Liver (tissue), 9 donors: Measurements from ENCODE around the gene SCUBE1. TPM values are rescaled to one million over a fixed set of nuclear protein-coding genes. Genes with fewer than 3 reads are reported as not detected.

Source experiments
- DNase-seq: peaks from one replicate; pipeline ENCODE4 v3.0.0-alpha.2; 2017; ENCODE audit warnings: low spot score
- H3K27ac ChIP-seq, 2 donors: one replicate each; pipeline ENCODE4 v1.7.0; 2013; ENCODE audit warnings: inconsistent platforms in 2 of 2, low read length in 2 of 2, control low read depth in 1 of 2, low read depth in 1 of 2, mild to moderate bottlenecking in 1 of 2
- H3K27me3 ChIP-seq, 4 donors: one replicate each; pipeline versions ENCODE4 v1.6.1 to v1.7.0; 2013; ENCODE audit warnings: low read length in 3 of 4, inconsistent platforms in 1 of 4, mild to moderate bottlenecking in 1 of 4, moderate library complexity in 1 of 4; ENCODE audit not compliant: control insufficient read depth in 4 of 4, insufficient read depth in 4 of 4
- H3K36me3 ChIP-seq, 4 donors: one replicate each; pipeline versions ENCODE4 v1.6.1 to v1.7.0; 2013; ENCODE audit warnings: low read length in 3 of 4, mild to moderate bottlenecking in 3 of 4, low read depth in 1 of 4, moderate library complexity in 1 of 4; ENCODE audit not compliant: control insufficient read depth in 4 of 4, insufficient read depth in 3 of 4
- H3K4me1 ChIP-seq, 4 donors: one replicate each; pipeline versions ENCODE4 v1.6.1 to v1.7.0; 2013; ENCODE audit warnings: low read length in 3 of 4, mild to moderate bottlenecking in 3 of 4, moderate library complexity in 1 of 4; ENCODE audit not compliant: control insufficient read depth in 4 of 4, insufficient read depth in 4 of 4
- H3K4me3 ChIP-seq, 3 donors: one replicate each; pipeline versions ENCODE4 v1.6.1 to v1.7.0; 2013; ENCODE audit warnings: low read length in 3 of 3, control low read depth in 1 of 3, low read depth in 1 of 3, mild to moderate bottlenecking in 1 of 3
- H3K9ac ChIP-seq, 2 donors: one replicate each; pipeline ENCODE4 v1.7.0; 2013; ENCODE audit warnings: low read length in 2 of 2, mild to moderate bottlenecking in 2 of 2, moderate library complexity in 2 of 2, control low read depth in 1 of 2, low read depth in 1 of 2
- H3K9me3 ChIP-seq, 4 donors: one replicate each; pipeline versions ENCODE4 v1.6.1 to v1.7.0; 2013; ENCODE audit warnings: low read length in 3 of 4; ENCODE audit not compliant: control insufficient read depth in 4 of 4
- EGR1 ChIP-seq, 2 donors: IDR thresholded peaks; 2 replicates each; pipeline ENCODE4 v1.6.1; 2016 to 2018; ENCODE audit warnings: antibody characterized with exemption in 2 of 2, low read depth in 2 of 2
- FOXA1 ChIP-seq: IDR thresholded peaks from 2 replicates; pipeline ENCODE4 v1.6.1; 2016; ENCODE audit warnings: antibody characterized with exemption
- FOXA2 ChIP-seq: IDR thresholded peaks from 2 replicates; pipeline ENCODE4 v1.6.1; 2016; ENCODE audit warnings: antibody characterized with exemption
- GABPA ChIP-seq, 2 donors: IDR thresholded peaks in 1 of 2; conservative IDR thresholded peaks in 1 of 2; 2 replicates each; pipeline ENCODE4 v1.6.1; 2016; ENCODE audit warnings: antibody characterized with exemption in 2 of 2, mild to moderate bottlenecking in 1 of 2, moderate library complexity in 1 of 2
- HNF4A ChIP-seq, 2 donors: conservative IDR thresholded peaks; 2 replicates each; pipeline ENCODE4 v1.6.1; 2016; ENCODE audit warnings: antibody characterized with exemption in 2 of 2, mild to moderate bottlenecking in 2 of 2
- HNF4G ChIP-seq: IDR thresholded peaks from 2 replicates; pipeline ENCODE4 v1.6.1; 2016; ENCODE audit warnings: antibody characterized with exemption
- JUND ChIP-seq, 2 donors: IDR thresholded peaks; 2 replicates each; pipeline ENCODE4 v1.6.1; 2016; ENCODE audit warnings: antibody characterized with exemption in 2 of 2
- NR2F2 ChIP-seq: IDR thresholded peaks from 2 replicates; pipeline ENCODE4 v1.6.1; 2016; ENCODE audit warnings: antibody characterized with exemption
- RAD21 ChIP-seq, 2 donors: IDR thresholded peaks; 2 replicates each; pipeline ENCODE4 v1.6.1; 2016; ENCODE audit warnings: antibody characterized with exemption in 2 of 2, mild to moderate bottlenecking in 2 of 2
- RXRA ChIP-seq, 2 donors: IDR thresholded peaks; 2 replicates each; pipeline ENCODE4 v1.6.1; 2017 to 2018; ENCODE audit warnings: antibody characterized with exemption in 2 of 2, mild to moderate bottlenecking in 1 of 2
- SP1 ChIP-seq: IDR thresholded peaks from 2 replicates; pipeline ENCODE4 v1.6.1; 2018; ENCODE audit warnings: antibody characterized with exemption, mild to moderate bottlenecking
- TAF1 ChIP-seq: conservative IDR thresholded peaks from 2 replicates; pipeline ENCODE4 v1.6.1; 2016; ENCODE audit warnings: antibody characterized with exemption, mild to moderate bottlenecking
- YY1 ChIP-seq: IDR thresholded peaks from 2 replicates; pipeline ENCODE4 v1.6.1; 2016; ENCODE audit warnings: antibody characterized with exemption, mild to moderate bottlenecking
- WGBS: extraction: QIAGEN DNeasy Blood & Tissue Kit; methylation state at CpG from one replicate; pipeline ENCODE4 v1.1.7; 2013; 5-methylcytosine and 5-hydroxymethylcytosine counted together
- polyA plus RNA-seq, 2 donors: library from polyadenylated mRNA; stranded (reverse) in 1 of 2; unstranded in 1 of 2; fragments of 200-250 nt in 1 of 2; fragments of >200 nt in 1 of 2; fragmentation: Nextera tagmentation in 1 of 2; extraction: Ambion mirVana in 1 of 2; gene quantifications; one replicate each; pipeline versions ENCODE4 v1.2.1 to v1.2.3, GENCODE V29; 2013 to 2015
- total RNA-seq, 2 donors: library from RNA; depleted of rRNA; stranded (reverse); fragments of >200 nt; gene quantifications; one replicate each; pipeline ENCODE4 v1.2.3, GENCODE V29; 2014
- TF ChIP-seq, protein P1 (sequence below): IDR thresholded peaks from 2 replicates; pipeline ENCODE4 v1.6.1; 2016; ENCODE audit warnings: antibody characterized with exemption
- TF ChIP-seq, protein P2 (sequence below): IDR thresholded peaks from 2 replicates; pipeline ENCODE4 v1.6.1; 2016; ENCODE audit warnings: antibody characterized with exemption, mild to moderate bottlenecking
- TF ChIP-seq, protein P3 (sequence below): IDR thresholded peaks from 2 replicates; pipeline ENCODE4 v1.6.1; 2016; ENCODE audit warnings: antibody characterized with exemption
- TF ChIP-seq, protein P4 (sequence below): fragments of 150-350 bp; IDR thresholded peaks from 2 replicates; pipeline ENCODE4 v1.5.1; 2017; ENCODE audit warnings: improper control_type of control experiment, low read depth, low read length; ENCODE audit not compliant: missing input control
- TF ChIP-seq, protein P5 (sequence below): IDR thresholded peaks from 2 replicates; pipeline ENCODE4 v1.6.1; 2016; ENCODE audit warnings: antibody characterized with exemption
- donor health status: healthy.
- donor health status: healthy.
- donor health status: healthy.
- donor health status: healthy.
- donor health status: healthy.

Gene SCUBE1
- total and polyA plus RNA-seq, 4 donors: 0.07 to 0.46 (median 0.08) TPM; not detected in 1

DNA sequence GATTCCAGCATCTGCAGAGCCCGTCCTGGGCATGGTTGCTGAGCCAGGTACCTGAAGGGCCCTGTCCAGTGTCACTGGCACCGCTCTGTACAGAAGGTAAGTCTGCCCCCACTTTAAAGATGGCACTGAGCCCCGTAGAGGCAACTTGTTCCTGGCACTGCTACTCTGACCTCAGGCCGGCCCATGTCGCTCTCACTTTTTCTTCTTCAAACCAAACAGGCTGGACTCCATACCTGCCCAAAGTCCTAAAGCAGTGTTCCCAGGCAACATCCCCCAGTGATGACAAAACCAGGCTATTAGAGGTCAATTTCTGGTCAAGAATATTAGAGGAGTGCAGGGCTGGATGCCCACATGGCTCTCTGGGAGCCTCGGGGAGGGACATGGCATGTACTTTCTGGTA, 109.6 kb downstream of the SCUBE1 start (continued):
- TF ChIP-seq FOXA2 (peak; percentile 29), RXRA (IDR thresholded peaks at IDR 0.05) (peak; percentile 97 to 99), JUND (IDR thresholded peaks at IDR 0.05) (peak; percentile 70 to 90)

DNA sequence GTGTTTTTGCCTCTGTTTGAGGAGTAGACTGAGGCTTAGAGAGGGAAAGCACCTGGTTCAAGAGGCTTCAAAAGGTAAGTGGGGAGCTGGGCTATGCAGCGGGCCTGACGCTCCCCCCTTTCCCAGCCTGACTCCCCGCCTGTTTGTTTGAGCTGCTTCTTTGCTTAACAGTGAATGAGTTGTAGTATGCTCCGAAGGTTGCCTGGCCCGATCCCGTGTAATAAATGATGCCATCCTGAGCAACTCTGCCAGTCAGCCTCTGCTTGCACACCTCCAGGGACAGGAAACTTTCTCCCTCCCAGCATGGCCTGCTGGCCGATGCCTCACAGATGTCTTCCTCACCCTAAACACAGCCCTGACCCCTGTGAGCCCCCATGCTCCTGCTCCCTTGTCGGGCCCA, 110.7 kb downstream of the SCUBE1 start:
- H3K4me1 ChIP-seq: peaks cover 13 to 61% (median 37%) of the 10 kb centered on the region in 4 donors
- no peak for DNase-seq

More for the DNA sequence above, 110.7 kb downstream of the SCUBE1 start:
- no peaks in the 10 kb centered on the region for H3K9me3 ChIP-seq
- H3K9ac ChIP-seq: peak overlapping the region; percentile 13 to 39
- no peak overlapping the region for H3K4me3 ChIP-seq
- H3K27ac ChIP-seq: peak overlapping the region; percentile 79 to 96
- TF ChIP-seq, protein P1, sequence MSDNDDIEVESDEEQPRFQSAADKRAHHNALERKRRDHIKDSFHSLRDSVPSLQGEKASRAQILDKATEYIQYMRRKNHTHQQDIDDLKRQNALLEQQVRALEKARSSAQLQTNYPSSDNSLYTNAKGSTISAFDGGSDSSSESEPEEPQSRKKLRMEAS: no peak
- TF ChIP-seq FOXA2 (no peak), EGR1 (IDR thresholded peaks at IDR 0.05; ENCODE audit: low read depth in 2 of 2) (no peak), FOXA1 (no peak), JUND (IDR thresholded peaks at IDR 0.05) (peak in 1 of 2 donors; percentile 29), TAF1 (no peak), RXRA (IDR thresholded peaks at IDR 0.05) (peak; percentile 27 to 46), RAD21 (IDR thresholded peaks at IDR 0.05) (no peak), HNF4A (conservative IDR thresholded peaks at IDR 0.05) (peak; percentile 52 to 54), SP1 (peak; percentile 66), NR2F2 (no peak), GABPA (IDR thresholded peaks at IDR 0.05 in 1 of 2, conservative IDR thresholded peaks at IDR 0.05 in 1 of 2) (no peak), HNF4G (no peak), YY1 (no peak)
- TF ChIP-seq, protein P2, sequence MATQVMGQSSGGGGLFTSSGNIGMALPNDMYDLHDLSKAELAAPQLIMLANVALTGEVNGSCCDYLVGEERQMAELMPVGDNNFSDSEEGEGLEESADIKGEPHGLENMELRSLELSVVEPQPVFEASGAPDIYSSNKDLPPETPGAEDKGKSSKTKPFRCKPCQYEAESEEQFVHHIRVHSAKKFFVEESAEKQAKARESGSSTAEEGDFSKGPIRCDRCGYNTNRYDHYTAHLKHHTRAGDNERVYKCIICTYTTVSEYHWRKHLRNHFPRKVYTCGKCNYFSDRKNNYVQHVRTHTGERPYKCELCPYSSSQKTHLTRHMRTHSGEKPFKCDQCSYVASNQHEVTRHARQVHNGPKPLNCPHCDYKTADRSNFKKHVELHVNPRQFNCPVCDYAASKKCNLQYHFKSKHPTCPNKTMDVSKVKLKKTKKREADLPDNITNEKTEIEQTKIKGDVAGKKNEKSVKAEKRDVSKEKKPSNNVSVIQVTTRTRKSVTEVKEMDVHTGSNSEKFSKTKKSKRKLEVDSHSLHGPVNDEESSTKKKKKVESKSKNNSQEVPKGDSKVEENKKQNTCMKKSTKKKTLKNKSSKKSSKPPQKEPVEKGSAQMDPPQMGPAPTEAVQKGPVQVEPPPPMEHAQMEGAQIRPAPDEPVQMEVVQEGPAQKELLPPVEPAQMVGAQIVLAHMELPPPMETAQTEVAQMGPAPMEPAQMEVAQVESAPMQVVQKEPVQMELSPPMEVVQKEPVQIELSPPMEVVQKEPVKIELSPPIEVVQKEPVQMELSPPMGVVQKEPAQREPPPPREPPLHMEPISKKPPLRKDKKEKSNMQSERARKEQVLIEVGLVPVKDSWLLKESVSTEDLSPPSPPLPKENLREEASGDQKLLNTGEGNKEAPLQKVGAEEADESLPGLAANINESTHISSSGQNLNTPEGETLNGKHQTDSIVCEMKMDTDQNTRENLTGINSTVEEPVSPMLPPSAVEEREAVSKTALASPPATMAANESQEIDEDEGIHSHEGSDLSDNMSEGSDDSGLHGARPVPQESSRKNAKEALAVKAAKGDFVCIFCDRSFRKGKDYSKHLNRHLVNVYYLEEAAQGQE: no peak
- TF ChIP-seq, protein P3, sequence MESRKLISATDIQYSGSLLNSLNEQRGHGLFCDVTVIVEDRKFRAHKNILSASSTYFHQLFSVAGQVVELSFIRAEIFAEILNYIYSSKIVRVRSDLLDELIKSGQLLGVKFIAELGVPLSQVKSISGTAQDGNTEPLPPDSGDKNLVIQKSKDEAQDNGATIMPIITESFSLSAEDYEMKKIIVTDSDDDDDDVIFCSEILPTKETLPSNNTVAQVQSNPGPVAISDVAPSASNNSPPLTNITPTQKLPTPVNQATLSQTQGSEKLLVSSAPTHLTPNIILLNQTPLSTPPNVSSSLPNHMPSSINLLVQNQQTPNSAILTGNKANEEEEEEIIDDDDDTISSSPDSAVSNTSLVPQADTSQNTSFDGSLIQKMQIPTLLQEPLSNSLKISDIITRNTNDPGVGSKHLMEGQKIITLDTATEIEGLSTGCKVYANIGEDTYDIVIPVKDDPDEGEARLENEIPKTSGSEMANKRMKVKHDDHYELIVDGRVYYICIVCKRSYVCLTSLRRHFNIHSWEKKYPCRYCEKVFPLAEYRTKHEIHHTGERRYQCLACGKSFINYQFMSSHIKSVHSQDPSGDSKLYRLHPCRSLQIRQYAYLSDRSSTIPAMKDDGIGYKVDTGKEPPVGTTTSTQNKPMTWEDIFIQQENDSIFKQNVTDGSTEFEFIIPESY: no peak
- TF ChIP-seq, protein P4, sequence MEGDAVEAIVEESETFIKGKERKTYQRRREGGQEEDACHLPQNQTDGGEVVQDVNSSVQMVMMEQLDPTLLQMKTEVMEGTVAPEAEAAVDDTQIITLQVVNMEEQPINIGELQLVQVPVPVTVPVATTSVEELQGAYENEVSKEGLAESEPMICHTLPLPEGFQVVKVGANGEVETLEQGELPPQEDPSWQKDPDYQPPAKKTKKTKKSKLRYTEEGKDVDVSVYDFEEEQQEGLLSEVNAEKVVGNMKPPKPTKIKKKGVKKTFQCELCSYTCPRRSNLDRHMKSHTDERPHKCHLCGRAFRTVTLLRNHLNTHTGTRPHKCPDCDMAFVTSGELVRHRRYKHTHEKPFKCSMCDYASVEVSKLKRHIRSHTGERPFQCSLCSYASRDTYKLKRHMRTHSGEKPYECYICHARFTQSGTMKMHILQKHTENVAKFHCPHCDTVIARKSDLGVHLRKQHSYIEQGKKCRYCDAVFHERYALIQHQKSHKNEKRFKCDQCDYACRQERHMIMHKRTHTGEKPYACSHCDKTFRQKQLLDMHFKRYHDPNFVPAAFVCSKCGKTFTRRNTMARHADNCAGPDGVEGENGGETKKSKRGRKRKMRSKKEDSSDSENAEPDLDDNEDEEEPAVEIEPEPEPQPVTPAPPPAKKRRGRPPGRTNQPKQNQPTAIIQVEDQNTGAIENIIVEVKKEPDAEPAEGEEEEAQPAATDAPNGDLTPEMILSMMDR: no peak
- TF ChIP-seq, protein P5, sequence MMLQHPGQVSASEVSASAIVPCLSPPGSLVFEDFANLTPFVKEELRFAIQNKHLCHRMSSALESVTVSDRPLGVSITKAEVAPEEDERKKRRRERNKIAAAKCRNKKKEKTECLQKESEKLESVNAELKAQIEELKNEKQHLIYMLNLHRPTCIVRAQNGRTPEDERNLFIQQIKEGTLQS: no peak
- H3K36me3 ChIP-seq: no peaks in the 10 kb centered on the region
- 50% methylated on average over 8 of the region's 8 CpGs for WGBS
- H3K27me3 ChIP-seq: no peaks in the 10 kb centered on the region
